HG03342 (cell line): ENCODE results near the gene NOBOX.
A peak's percentile ranks its signal among the peaks of the same experiment; 100 is the strongest.
"Not testable (repeated sequence)": the region's sequence is repeated elsewhere in the genome, so short reads cannot be mapped to it uniquely, and the experiment has no call there.

Experiments used
- ATAC-seq: cut with Tn5 transposase; IDR thresholded peaks from one replicate; pipeline ENCODE4 v1.9.1; 2021; ENCODE audit warnings: mild to moderate bottlenecking, moderate library complexity; ENCODE audit not compliant: unreplicated experiment

NOBOX gene

DNA sequence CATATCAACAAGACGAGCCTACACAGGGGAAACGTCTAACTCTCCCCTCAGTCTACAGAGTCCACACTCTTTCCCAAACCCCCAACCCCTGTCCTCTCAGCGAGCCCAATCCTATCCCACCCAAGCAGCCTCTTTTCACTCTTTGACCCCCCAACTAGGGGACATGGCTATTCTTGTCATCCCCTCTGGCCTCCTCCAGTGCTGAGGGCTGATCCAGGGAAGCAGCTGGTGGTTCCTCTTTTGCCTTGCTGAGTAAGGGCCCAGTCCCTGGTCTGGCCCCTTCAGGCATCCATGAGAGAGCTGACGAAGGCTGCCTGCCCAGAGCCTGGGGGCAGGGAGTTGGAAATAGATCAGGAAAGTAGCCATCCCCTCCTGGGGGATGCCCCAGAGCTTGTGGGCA lies 6.4 kb downstream of the NOBOX start:
- no peak for ATAC-seq

DNA sequence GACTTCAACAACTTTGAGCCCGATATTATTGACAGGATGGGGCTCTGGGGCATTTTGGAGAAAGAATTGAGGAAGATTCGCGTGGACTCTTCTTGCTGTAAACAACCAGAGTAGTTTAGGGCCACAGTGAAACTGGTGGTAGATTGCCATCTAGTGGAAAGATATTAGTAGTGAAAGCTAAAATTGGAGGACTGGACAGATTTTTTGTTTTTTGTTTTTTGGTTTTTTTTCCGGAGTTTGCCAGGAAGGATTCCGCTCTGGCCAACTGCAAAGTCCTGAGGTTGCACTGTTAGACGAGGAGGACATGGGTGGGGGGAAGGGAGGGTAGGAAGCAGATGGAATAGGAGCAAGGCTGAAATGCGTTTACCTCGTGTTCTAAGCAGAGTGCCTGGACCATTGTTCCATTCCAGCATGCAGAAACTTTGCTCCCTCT lies 11.7 kb downstream of the NOBOX start:
- peak; percentile 87 for ATAC-seq

DNA sequence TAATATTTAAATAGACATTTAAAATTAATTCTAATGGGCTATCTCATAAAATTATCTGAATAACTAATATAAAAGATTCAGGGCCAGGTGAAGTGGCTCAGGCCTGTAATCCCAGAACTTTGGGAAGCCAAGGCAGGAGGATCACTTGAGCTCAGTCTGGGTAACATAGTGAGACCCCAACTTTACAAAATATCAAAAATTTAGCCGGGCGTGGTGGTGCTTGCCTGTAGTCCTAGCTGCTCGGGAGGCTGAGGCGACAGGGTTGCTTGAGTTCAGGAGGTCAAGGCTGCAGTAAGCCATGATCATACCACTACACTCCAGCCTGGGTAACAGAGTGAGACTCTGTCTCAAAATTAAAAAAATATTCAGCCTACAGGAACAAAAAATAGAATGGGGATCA lies 12.5 kb downstream of the NOBOX start:
- ATAC-seq, result no peak

DNA sequence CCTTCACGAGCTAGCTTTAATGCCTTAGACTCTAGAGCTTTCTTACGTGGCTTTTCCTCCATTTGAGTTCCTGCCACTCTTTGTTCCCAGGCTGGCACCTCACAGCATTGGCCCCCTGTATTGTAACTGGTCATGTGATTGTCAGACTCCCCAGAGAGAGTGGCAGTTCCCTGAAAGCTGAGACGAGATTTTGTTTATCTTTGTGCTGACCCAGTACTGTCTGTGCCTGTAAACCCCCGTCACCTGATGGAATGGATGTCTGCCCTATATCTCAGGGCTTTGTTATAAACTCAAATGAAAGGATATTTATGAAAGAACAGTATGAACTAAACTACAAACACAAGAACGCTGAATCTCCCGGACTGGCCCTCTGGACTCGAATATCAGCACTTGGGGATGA lies 13.0 kb downstream of the NOBOX start:
- ATAC-seq, result no peak

DNA sequence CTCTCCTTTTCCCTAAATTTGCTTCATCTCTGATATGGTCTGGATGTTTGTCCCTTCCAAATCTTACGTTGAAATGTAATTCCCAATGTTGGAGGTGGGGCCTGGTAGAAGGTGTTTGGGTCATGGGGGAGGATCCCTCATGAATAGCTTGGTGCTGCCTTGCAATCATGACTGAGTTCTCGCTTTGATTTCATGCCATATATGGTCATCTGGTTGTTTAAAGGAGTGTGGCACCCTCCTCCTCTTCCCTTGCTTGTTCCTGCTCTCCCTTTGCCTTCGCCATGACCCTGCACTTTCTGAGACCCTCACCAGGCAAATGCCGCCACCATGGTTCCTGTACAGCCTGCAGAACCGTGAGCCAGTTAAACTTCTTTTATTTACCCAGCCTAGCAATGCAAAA lies 14.5 kb downstream of the NOBOX start:
- no peak for ATAC-seq

DNA sequence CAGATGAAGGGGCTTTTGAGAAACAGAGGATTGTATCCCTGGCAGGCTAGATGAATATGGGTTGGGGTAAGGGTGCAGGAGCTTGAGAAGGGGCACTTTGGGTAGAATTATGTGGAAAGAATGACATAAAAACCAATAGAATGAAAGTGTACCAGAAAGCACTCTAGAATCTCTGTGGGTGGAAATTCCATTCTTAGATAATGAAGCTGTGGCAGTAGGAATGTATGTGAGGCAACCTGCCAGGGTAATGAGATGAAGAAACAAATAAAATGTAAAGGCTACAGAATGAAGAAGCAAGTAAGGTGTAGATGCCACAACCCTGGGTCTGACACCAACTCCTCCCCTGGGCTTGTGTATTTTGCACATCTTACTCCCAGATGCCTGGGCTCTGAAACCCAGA lies 16.8 kb downstream of the NOBOX start:
- no peak for ATAC-seq

DNA sequence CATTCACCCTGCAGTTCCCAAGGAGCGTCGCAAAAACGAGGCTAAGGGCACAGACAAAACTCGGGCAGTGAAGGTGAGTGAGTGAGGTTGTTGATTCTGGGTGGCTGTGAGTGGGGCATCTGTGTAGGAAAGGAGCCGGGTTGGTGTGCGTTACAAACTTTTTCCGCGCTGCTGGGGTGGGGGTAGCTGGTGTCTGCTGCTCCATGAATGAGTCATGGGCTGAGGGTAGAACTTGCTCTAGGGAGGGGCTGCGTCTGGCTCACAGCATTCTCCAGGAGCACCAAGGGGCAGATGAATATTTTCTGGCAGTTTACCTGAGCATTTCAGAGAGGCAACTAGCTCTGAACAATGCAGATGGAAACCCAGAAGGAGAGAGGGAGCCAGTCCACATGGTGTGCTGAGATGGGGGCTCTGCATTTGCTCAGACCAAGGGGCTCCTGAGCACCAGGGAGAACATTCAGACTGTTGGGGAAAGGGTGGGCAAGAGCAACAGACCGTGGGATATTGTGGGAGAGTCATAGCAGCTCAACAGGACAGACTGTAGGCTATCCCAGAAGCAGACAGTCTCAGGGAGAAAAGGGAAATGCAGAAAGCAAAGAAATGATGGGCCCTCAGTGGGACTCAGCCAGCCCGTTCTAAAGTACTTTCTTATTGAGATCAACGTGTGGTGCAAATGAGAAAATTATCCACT lies 18.8 kb downstream of the NOBOX start:
- ATAC-seq, result no peak

DNA sequence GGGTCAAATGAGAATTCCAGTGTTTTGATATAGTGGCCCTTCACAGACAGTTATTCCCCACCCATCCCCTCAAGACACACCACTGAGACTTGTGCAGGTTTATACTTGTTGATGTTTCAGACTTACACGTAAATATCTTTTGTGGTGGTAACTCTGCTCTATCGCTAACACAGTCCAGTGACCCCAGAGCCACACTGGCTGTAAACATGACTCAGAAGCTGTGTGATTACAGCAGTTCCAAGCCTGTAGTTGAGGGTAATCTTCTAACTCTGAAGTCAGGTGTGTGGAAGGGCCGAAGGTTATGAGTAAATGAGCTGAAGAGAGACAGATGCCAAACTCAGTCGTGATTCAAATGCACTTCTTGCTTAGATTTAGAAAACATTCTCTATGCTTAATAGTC lies 19.4 kb downstream of the NOBOX start:
- no peak for ATAC-seq

DNA sequence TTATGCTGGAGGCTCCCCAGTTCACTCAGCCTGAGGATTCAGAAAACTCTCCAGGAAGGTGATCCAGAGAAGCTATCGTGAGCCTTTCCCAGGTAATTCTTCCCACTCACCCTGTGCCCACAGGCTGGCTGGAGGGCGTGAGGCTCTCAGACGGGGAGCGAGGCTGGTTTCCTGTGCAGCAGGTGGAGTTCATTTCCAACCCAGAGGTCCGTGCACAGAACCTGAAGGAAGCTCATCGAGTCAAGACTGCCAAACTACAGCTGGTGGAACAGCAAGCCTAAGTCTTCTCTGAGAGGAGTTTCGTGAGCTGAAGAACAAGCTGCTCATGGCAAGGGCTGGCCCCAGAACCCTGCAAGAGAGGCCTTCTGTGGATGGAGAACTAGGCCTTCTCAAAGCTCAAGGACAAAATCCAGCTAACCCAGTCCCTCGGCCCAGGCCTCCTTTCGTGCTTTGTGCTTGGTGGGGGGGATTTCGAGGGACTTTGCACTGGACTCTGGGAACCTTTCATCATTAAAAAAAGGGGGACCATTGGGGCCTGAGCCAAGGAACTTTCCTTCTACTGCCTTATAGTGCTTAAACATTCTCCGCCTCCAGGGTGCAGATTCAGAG lies 23.6 kb downstream of the NOBOX start:
- ATAC-seq, result no peak

DNA sequence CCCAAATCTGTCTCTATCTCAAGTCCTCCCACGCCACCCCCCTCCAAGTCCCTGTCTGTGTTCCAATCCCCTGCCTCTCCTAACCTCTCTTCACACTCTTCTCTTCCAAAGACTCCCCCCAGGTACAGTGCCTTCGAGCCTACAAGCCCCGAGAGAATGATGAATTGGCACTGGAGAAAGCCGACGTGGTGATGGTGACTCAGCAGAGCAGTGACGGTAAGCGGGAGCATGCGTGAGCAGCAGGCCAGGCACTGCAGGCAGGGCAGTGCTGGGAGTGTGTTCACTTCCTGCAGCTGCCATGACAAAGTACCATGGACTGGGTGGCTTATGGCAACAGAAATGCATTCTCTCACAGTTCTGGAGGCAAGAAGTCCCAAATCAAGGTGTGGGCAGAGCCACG lies 24.8 kb downstream of the NOBOX start:
- ATAC-seq, result no peak

DNA sequence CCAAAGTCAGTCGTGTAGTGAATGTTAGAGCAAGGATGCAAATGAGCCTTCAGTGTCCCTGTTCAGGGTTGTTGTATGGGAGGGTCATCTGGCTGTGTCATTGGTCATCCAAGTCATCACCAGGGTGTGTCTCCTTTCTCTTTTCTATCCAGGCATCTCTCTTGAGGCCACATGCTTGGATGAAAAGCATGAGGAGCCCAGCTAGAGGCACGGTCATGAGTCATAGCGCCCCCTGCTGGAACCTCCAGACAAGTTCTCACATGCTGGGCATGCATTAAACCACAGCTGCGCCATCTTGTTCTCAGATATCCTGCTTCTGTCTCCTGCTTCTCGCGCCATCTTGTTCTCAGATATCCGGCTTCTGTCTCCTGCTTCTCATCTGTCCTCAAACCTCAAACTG lies 34.3 kb downstream of the NOBOX start:
- ATAC-seq, result not testable (repeated sequence)

DNA sequence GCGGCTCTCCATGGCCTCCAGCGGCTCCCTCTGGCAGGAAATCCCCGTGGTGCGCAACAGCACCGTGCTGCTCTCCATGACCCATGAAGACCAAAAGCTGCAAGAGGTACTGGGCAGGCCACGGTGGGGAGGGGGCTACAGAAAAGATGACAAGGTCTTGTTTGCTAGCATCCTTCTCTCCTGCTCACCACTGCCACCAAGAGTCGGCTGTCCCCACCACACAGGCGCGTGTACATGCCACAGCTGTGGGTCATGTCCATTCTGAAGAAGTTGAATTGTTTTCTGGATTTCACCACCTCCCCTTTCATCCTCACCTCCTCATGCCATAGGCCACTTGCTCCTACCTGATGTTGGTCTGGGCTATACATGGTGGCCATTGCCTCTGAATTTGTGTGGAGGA lies 36.2 kb downstream of the NOBOX start:
- not testable (repeated sequence) for ATAC-seq

DNA sequence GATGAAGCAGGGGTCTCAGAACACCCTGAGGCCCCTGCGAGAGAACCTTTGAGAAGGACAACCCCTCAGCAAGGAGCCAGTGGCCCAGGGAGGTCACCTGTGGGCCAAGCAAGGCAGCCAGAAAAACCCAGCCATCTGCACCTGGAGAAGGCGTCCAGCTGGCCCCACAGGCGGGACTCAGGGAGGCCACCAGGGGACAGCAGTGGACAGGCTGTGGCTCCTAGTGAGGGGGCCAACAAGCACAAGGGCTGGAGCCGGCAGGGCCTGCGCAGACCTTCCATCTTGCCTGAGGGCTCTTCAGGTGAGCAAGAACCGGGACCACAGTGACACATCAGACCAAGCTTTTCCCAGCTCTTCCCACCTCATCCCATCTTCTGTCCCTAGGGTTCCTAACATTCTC lies 38.0 kb downstream of the NOBOX start:
- not testable (repeated sequence) for ATAC-seq

DNA sequence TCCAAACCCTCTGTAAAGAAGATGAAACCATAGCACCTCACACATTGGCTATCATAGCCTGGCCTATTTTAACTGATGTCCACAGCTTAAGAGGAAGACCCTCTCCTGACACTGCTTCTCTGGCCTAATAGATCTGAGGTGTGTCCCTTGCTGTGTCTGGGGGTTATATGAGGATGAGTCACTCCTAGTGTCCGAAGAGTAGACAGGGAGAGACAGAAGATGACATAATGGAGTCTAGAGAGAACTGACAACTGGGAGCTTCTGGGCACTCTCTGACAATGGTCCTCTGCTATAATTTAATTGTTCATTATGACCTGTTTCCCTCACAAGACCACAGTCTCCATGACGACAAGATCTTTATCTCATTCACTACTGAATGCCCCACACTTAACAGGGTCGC lies 41.4 kb downstream of the NOBOX start:
- ATAC-seq, result not testable (repeated sequence)

DNA sequence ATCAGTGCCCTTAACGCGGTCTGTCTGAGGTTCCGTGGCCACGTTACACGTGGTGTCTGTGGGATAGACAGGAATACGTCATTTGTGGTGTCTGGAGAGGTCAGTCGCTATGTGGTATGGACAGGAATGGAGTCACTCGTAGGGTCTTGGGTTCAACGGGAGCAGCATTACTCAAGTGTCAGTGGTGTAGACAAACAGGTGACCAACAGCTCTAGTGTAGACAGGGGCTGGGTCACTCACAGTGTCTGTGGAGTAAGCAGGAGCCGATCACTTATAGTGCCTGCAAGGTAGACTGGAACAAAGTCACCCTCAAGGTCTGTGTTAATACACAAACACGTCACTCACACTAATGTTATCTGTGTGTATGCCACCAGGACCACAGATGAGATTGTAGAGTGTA lies 46.6 kb downstream of the NOBOX start:
- not testable (repeated sequence) for ATAC-seq

DNA sequence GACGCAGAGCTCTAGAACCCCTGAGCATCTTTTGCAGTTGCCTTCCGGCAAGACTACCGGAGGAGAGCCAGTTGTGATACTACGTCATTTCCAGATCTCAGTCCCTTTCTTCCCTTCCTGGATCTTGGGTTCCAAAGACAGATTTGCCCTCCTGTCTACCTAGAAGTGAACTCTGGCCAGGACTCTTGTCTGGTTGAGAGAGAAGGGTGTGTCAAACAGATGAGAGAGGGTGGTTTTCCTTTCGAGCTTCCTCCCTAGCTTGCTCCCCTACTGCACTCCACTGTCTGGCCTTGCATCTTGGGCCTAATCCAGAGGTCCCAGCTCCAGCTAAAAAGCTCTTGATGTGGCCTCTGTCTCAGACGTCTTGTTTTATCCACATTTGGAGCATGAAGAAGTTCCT lies 47.3 kb downstream of the NOBOX start:
- not testable (repeated sequence) for ATAC-seq

DNA sequence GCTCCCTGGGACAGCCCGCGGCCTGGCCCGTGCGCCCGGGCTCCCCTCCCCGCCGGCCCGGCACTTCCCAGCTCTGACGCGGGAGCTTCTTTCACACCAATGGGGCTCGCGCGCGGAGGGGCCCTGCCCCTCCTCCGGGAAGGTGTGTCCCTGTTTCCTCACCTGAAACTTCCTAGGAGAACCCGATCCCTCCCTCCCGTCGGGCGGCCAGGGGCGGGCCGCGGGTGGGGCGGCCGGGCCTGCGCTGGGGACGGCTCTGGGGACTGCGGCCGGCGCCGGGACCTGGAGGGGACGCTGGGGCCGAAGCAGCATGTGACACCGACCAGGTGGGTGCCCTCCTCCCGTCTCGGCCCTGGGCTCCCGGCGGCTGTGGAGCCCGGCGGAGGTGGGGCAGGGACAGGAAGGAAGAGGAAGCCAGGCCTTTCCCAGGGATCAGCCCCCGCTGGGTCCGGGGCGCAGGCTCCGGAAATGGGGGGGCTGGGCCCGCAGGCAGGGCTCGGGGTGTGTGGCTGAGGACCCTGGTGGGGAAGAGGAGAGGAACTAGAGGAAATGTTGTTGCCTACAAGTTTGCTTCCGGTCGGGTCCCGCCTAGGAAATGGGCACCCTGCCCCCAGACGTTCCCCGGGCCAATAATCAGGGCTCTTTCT lies 48.2 kb downstream of the NOBOX start, which contains the start of gene ARHGEF5:
ARHGEF5 (plus strand) TSS at position 227 of the 647 bp plus-strand sequence. CDS start 7,268 bp downstream, outside the sequence.
- ATAC-seq, result peak; percentile 74

DNA sequence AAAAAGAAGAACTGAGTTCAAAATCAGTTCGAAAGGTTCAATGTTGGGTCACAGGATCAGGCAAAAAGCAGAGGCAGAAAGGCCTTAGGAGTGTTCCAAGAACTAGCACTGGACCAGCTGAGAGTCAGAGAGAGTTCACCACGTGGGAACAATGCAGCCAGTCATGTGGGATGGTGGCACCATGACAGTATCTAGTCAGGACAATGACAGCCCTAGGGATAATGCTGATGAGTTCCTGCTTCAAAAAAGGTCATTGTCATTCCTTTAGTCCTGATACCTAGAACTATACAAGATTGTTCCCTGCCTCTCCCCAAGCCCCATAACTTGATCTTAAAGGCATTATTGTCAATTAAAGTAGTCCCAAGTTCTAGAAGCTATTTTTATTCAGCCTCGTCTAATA lies 51.8 kb downstream of the NOBOX start:
- ATAC-seq, result not testable (repeated sequence)

DNA sequence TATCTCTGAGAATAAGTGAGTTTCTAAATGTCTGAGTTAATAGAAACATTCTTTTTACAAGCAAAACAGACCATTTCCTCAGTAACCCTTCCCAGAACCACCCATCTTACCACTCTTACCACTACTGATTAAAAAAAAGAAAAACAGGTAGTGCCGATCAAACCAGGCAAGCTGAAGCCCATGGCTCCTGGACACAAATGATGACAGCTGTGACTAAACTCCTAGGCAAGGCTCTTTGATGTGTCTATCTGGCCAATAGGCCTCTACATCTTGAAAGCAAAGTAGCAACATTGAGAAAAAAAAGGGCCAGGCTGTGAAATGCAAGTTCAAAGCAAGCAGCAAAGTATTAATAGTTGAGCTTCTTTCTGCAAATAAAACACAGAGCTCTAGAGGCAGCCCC lies 54.9 kb downstream of the NOBOX start:
- not testable (repeated sequence) for ATAC-seq
